GM19468 (cell line): ENCODE measurements around the gene DAPK2.
"Not testable (repeated sequence)": the region's sequence is repeated elsewhere in the genome, so short reads cannot be mapped to it uniquely, and the experiment has no call there.

Experiments used
- ATAC-seq: cut with Tn5 transposase; IDR thresholded peaks from one replicate; pipeline ENCODE4 v1.9.1; 2021; ENCODE audit warnings: mild to moderate bottlenecking, moderate library complexity, moderate number of reproducible peaks; ENCODE audit not compliant: unreplicated experiment; ENCODE audit errors: extremely low read depth

DAPK2 gene

DNA sequence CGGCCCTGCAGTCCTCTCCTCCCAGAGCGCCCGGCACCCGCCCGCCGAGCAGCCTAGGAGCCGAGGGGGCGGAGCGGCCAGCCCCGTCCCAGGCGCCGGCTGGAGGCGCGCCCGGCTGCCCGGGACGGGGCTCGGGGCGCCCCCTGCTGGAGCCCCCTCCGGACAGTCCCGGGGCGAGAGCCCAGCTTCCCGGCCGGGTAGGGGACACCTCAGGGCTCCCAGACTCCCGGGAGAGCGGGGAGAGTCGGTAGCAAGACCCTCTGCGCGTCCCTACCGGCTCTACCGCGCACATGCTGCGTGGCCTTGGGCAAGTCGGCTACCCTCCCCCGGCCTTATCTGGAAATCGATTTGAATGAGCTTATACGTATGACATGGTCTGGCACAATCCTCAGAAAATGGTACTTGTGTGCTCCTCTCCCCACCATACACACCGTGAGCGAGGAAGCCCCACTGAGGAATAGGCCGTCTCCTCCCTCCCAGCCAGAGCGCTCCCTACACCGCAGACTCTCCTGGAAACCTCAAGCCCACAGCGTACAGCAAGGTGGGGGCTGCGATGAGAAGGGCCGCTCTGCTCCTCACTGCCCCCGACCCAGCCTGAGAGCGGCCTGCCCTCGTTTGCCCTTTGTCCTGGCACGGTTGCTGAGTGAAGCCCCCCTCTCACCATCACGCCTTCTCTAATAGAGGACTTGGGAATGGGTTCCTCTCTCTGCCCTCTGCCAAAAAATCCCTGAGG, at the start of gene DAPK2:
Gene DAPK2, minus strand, starts transcription at position 65 of the 733 bp plus-strand sequence. CDS start 6,224 bp downstream, outside the sequence.
- no peak for ATAC-seq

GRCh38 chr15:64095431-64095794, 49.1 kb upstream of the DAPK2 start:
- ATAC-seq = no peak

DNA sequence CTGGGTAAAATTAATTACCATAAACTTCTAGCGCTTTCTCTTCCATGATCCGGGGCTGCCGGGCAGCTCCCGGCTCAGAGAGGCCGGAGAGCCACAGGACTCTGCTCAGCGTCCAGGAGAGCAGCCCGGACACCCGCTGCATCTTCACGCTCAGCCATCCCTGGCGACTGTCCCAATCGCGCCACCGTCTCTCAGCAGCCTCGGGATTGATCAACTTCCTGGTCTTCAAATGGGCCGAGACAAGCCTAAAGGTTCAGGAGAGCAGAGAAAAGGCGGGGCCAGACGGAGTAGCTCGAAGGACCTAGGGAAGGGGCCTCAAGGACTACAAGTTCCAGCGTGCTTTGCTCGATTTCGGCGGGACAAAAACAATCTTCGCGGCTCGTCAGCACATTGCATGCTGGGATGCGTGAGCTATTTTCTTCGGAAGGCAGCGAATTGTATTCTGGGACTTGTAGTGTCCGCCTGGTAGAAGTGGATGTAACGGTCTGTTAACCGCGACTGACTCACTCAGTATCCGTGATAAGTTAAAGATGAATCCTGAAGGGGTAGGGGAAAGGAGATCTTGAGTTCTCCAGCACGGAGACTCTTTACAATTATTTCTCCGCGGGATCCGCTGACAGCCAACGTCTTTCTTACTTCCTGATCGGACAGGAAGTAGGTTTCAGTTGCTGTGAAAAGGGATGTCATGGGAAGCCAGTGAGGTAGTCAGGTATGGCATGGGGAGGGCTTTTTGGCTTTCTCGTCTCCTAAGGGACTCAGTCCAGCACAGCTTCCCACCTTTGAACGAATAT, 47.5 kb upstream of the DAPK2 start, which contains the start of gene CIAO2A:
Gene CIAO2A, minus strand, starts transcription at position 212 of the 791 bp plus-strand sequence. Its CDS starts 70 bp downstream, at position 142.
- ATAC-seq = peak; percentile 34

DNA sequence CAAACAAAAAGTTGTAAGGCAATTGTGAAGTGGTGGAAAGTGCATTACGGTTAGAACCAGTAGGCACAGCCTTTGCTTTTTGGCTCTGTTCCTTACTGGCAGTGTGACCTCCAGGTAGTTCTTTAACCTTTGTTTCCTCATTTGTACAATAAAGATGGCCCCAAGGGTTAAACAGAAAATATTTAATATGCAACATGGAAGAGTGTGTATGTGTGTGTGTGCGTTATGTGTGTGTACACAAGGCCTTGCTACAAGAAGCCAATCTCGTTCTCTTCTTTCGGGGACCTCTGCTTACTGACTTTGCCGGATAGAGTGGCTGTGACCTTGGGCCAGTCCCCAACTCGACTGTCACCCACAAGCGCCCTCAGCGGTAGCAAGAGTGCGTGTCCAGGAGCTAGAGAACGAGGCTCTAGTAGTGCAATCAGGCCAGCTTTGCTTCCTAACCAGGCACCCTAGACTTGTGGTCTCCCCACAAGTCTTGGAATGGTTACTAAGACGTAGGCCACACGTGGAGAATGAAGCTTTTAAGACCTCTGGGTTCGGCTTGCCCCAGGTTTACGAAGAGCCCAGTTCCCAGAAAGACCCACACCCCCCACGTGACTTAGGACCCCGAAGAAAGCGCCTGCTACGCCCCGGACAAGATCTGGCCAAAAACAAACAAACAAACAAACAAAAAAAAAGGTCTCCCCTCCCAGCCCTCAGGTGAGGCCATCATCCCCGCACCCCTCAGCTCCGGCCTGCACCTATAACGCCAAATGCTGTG, 46.8 kb upstream of the DAPK2 start:
- peak; percentile 19 for ATAC-seq

DNA sequence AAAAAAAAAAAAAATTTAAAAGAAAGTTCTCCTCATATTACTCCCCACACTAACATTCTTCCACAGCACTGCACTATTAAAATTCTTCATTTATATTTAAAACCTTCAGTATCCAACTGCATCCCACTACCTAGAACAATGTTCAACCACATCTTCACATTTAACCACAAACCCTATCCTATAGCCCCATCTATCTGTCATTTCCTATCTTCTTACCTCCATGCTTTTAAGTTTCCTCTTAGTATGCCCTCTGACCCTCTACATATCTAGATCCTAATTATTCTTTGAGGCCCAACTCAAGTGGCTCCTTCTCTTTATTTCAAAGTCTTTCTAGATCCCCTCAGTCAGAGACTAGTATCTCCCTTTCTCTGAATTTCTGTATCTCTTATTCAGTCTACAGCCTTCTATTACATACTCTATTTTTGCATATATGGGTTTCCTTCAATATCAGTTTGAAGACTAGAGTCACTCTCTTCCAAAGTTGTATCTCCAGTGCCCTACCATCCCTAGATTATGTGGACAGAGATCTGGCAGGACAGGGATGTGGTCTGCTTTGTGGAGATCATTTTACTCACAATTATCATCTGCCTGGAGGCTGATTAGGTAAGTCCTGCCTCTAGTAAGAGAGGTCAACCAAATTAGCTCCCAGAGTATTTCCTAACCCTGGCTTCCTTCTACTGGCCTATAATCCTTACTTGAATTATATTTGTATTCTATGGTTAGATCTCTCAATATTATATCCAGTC, 46.0 kb upstream of the DAPK2 start:
- no peak for ATAC-seq

DNA sequence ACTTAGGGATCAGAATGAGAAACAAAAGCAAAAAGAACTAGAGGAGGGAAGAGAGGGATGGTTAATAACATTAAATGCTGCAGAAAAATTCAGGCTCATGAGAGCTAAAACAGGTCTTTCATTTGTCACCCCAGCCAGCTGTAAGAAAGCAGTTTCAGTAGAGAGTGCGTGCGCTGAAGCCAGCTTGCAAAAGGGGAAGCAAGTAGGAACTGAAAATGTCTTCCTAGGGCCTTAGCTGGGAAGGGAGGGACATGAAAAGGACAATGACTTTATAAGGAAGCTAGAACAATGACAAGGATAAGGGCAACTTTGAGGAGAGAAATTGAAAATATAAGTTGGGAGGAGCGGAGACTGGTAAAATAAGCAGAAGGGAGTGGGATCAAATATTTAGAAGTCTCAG, 44.2 kb upstream of the DAPK2 start:
- no peak for ATAC-seq

DNA sequence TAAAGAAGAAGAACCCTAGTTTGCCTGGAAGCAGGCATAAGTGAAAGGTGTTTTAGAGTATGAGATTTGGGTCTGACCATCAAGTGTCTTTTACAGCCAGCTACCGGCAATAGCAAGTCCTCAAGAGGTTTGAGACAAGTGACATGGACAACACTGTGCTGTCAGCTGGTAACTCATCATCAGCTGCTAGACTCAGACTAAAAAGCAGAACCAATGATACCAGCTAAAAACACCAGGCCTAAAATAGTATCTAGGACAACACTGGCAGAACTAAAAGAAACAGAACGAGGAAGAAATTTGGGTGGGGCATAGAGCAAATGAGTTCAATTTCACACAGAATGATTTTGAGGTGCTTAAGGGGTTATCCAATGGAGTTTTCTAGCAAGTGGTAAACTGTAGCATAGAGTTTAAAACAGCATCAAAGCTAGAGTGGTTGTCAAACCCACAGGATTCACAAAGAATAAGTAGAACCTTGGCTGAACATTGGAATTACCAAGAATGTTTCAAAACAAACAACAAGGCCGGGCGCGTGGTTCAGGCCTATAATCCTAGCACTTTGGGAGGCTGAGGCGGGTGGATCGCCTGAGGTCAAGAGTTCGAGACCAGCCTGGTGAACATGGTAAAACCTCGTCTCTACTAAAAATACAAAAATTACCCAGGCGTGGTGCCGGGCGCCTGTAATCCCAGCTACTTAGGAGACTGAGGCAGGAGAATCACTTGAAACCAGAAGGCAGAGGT, 43.4 kb upstream of the DAPK2 start:
- no peak for ATAC-seq

DNA sequence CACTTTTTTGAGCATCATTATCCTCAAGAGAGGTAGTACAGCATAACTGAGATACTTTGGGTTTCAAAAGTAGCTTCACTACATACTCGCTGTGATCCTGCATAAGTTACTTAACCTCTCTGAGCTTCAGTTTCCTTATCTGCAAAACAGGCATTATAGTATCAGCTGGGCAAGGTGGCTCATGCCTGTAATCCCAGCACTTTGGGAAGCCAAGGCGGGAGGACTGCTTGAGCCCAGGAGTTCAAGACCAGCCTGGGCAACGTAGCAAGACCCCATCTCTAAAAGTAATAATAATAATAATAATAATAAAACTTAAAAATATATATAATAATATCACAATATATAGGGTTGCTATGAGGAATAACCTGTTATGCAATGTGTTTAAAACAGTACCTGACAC, 36.5 kb upstream of the DAPK2 start:
- ATAC-seq = no peak

DNA sequence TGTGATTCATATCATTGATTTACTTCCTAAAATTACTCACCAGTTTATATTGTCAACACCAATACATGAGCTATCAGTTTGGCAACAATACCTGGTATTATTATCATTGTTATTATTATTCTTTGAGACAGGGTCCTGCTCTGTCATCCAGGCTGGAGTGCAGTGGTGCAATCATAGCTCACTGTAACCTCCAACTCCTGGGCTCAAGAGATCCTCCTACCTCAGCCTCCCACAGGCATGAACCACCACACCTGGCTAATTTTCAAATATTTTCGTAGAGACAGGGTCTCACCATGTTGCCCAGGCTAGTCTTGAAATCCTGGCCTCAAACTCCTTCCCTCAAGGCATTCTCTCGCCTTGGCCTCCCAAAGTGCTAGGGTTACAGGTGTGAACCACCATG, 27.2 kb upstream of the DAPK2 start:
- not testable (repeated sequence) for ATAC-seq

GRCh38 chr15:64072812-64073211, 26.5 kb upstream of the DAPK2 start:
- ATAC-seq = no peak

DNA sequence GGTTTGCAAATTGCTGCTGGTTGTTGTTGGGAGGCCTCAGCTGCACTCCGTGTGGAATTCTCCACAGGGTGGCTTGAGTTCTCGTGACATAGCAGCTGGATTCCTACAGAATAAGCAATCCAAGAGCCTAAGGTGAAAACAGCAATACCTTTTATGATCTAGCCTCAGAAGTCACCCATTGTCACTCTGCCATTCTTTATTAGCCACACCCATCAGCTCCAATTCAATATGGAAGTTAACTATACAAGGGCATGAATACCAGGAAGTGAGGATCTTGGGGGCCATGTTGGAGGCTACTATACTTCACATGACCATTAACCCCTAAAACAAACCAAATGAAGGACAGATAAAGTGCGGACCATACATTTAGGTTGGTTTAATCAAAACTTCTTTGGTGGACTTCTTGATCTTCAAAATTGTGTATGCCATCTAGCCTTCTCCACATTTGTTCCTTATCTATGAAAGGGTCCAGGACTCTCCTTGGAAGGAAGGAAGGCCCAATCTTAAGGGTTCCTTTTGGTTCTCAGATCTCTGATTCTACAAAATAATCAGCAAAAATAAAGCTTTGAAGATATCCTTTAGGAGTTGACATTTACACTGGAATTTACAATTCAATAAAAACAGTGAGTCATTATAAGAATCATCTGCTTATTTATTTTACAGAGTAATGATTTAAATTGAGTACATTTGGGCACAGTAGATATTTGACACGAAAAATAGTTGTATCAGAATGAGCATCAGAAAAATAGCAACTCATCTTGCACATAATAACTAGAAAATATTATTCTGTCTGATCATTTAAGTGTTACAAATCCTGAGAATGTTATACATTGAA, 25.9 kb upstream of the DAPK2 start:
- no peak for ATAC-seq

DNA sequence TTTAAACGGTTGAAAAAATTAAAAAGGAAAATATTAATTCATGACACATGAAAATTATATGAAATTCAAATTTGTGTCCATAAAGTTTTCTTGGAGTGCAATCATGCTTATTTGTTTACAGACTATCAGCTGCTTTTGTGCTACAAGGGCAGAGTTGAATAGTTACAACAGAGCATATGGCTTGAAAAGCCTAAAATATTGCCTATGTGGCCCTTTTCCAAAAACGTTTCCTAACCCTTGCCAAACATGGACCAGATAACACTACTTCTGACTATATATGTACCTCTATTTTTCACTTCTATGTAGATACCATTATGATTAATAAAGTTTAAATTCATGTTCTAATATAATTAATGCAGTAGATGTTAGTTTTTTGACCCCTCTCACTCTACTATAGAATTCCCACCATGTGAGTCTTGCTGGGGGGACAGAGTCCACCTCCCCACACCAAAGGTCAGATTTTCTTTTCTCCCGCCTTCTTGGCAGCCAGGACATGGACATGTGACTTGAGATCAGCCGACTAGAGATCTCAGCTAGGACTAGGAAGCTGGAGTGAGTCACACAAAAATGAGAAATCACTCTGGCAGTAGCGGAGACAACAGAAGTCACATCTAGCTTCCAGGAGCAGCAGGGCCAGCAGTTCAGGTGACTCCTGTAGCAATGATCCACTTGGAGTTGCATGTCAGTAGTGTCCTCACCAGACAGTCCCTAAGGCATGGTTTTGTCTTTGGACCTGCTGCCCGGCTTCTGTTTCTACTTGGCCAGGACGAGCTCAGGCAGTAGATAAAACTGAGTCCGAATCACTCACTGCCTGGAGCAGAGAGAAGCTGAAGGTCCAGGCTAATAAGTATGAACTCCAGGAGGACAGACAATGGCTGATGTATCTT, 24.9 kb upstream of the DAPK2 start:
- ATAC-seq = no peak

DNA sequence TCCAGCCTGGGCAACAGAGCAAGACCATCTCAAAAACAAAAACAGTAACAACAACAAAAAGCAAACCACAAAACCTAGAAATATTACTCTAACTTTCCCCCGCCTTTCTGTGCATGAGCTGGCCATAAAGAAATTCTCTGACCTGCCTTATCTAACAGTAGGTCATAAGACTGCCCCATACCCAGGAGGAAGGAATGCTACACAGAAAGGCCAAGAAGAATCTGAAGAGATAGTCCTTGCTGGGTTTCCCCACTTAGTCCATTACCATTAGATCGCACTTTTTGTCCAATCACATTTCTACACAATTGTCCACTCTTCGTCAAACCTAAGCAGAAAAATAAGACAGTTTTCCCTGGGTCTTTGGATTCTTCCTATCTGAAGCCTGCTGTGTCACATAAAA, 23.8 kb upstream of the DAPK2 start:
- ATAC-seq = no peak

GRCh38 chr15:64068133-64068532, 21.8 kb upstream of the DAPK2 start:
- no peak for ATAC-seq

DNA sequence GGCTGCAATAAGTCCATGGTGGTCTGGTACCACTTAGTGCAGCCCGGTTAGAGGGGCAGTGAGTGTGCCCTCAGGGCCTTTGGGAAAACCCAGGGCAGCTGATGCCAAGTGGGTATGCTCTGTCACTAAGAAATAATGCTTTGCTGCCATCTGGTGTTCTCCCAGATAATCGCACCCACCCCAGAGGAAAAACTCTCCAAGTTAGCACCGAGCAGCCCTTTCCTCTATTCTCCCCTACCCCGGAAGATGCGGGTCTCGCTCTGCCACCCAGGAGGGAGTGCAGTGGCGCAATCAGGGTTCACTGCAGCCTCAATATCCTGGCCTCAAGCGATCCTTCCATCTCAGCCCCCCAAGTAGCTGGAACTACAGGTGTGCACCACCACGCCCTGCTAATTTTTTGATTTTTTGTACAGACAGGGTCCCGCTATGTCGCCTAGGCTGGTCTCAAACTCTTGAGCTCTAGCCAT, 21.3 kb upstream of the DAPK2 start:
- ATAC-seq = no peak

DNA sequence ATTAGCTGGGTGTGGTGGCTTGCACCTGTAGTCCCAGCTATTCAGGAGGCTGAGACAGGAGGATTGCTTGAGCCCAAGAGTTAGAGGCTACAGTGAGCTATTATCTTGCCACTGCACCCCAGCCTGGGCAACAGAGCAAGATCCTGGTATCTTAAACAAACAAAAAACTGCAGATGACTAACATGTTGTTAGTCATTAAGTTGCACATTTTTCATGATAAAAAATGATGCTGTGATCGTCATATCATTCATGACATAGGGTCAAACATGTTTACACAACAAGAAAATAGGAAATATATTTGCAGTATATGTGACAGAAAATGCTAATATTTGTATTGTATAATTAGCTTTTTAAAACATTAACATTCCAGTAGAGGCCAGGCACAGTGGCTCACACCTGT, 20.2 kb upstream of the DAPK2 start:
- ATAC-seq = no peak

DNA sequence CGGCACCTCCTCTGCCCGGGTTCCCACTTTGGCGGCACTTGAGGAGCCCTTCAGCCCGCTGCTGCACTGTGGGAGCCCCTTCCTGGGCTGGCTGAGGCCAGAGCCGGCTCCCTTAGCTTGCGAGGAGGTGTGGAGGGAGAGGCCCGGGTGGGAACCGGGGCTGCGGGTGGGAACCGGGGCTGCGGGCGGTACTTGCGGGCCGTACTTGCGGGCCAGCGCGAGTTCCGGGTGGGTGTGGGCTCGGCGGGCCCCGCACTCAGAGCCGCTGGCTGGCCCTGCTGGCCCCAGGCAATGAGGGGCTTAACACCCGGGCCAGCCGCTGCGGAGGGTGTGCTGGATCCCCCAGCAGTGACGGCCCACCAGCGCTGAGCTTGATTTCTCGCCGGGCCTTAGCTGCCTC, 14.4 kb upstream of the DAPK2 start:
- no peak for ATAC-seq

GRCh38 chr15:64059104-64059503, 12.8 kb upstream of the DAPK2 start:
- ATAC-seq = not testable (repeated sequence)
